Ramos (cell line): Measurements from ENCODE around the gene ATP11A.

Experiments
- in situ Hi-C: fragments of 300-500 bp; cut with MboI; formaldehyde crosslinking; loops from one replicate; pipeline ENCODE4 v1.14.3; 2022; ENCODE audit warnings: low sequenced_read_pairs; ENCODE audit not compliant: unreplicated experiment

ATP11A gene

DNA sequence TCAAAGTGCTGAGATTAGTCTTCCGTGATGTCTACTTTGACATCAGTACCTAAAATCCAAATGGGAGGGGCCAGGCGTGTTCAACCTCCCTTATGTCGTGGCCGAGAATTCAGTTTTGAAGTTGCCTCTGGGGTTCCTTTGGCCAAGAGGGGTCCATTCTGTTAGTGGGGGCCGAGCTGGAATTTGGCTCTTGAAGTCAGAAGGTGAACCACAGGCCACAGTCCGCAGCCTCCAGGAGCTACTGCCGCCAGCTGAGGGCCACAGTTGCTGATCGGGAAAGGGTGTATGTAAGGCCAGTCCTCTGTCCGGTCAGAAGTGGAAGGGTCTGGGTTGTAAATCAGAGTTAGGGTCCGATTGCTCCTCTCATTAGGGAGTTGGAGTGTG lies 31.0 kb downstream of the ATP11A start:
- in situ Hi-C loops = no loop called here

DNA sequence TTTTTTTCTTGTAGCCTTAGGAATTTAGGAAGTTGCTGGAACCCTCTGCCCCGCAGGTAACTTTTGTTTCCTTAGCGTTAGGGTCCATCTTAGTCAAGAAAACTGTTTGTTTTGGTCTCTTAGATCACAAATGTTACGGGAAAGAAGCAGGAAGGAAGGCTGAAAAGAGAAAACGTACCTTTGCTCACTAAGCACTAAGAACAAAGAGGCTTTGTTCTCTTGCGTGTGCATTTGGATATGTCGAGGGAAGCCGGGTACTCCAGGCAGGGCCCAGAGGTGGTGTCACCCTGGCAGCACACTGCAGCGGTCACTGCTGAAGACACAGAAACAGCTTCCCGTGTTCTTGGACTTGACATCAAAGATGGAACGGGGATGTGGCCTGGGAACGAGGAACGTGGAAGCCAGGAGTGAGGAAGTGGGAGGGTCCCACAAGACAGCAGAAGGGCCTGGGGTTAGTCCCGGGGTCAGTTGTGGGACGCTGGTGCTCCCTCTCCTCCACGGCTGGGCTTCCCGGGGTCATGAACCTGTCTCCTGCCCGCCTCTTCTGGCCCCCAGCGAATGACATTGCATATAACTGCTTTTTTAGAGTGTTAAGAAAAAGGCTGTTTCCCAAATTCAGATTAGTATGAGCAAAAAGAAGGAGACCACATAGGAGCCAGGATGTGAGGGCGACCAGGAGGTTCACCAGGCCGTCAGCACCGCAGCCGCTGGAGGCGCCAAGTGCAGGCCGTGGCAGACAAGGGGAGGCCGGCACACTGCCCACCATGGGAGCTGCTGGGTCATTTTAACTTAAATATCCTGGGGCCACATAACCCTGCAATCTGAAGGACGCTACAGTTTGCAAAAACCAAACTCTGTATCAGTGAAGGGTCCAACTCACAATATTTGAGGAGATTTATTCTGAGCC lies 31.6 kb downstream of the ATP11A start:
- in situ Hi-C loops = no loop called here

DNA sequence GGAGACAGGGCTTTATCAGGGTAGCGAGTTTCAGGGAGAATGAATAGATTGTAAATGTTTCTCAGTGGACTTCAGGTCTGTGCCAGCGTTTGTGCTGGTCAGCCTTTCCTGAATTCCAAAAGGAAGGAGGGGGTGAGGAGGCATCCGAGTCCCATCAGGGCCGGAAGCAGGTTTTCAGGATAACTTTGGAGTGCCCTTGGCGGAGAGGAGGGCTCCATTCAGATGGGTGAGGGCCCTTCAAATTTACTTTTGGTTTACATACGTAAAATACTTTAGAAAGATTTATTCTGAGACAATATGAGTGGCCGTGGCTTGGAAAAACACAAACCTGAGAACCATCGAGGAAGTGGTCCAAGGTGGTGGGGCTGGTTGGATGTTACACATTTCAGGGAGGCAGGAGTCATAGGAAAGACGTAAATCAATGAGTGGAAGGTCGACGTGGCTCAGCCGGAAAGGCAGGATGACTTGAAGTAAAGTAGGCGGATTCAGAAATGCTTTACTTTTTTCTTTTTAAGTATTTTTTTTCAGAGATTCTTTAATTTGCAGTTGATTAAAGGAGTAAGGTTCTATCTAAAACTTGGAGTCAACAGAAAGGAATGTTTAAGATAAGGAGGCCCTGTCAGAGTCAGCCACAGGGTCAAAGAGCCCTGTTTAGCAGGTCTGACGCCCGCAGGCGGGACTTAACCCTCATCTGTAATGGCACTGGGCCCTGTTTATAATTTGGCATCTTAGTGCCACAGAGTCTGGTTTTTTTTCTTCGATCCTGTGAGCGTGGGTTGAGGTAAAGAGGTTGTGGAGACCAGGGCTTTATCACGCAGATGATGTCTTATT lies 32.8 kb downstream of the ATP11A start:
- in situ Hi-C loops = no loop called here

DNA sequence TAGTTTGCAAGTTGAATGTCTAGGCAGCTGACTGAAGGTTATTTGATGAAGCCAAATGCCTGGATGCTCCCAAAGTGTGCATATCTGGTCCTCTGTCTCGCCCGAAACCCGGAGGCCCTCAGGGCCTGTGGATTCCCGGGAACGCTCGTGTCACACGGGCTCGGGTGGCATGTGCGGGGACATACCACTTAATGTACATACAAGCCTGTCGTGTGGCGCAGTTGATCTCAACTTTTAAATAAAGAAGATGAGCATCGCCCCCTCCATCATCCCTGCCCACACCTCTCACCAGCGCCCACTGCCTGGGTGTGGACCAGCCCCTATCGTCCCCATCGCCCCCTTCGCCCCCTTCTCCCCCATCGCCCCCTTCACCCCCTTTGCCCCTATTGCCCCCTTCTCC lies 33.9 kb downstream of the ATP11A start:
- in situ Hi-C loops = no loop called here

DNA sequence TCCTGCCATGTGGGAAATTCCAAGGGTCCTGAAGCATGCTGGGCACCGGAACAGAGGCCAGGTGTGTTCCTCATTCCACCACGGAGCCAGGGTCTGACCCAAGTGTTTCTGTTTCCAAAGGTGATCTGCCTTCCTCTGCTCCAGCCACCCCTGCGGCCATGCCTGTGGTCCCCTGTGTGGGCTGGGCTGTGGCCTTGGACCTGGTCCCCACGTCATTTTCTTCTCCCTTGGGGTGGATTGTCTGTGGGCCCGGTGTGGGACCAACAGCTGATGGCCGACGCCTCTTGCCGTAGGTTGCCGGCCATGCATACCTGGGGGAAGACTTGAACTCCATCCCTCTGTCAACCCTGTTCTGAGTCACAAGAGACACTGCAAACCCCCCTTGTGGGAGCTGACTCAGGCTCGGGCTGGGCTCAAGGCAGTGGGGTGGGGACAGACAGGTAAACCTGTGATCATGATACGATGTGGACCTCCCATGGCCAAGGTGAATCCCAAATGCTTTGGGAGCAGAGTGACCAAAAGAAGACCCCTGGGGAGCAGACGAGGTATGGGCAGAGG lies 35.0 kb downstream of the ATP11A start:
- in situ Hi-C loops = no loop called here

DNA sequence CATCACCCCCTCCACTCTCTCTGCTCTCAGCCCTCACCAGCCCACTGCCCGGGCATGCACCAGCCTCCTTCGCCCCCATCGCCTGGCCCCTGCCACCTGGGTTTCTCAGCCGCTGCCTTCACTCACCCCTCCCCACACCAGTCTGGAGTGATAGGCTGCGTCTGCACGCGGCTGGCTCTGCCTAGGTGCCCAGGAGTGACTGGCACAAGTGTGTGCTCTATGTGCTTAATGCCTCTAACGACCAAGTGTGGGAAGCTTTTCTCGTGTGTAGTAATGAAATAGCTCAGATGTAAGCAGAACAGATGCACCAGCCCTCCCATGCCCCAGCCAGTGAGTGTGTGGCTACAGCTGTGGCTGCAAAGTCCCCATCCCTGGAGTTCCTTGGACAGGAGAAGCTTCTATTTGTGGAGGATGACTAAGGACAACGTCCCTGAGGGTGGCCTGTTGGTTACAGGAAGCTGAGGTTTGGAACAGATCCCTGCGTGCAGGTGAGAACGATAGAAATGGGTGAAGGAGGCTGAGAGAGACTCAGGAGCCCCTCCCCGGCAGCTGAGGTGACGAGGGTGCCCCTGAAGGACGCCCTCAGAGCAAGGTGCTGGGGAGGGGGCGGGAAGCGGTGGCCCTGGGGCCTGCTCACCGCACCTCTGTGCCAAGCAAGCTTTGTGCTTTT lies 35.6 kb downstream of the ATP11A start:
- in situ Hi-C loops = no loop called here

DNA sequence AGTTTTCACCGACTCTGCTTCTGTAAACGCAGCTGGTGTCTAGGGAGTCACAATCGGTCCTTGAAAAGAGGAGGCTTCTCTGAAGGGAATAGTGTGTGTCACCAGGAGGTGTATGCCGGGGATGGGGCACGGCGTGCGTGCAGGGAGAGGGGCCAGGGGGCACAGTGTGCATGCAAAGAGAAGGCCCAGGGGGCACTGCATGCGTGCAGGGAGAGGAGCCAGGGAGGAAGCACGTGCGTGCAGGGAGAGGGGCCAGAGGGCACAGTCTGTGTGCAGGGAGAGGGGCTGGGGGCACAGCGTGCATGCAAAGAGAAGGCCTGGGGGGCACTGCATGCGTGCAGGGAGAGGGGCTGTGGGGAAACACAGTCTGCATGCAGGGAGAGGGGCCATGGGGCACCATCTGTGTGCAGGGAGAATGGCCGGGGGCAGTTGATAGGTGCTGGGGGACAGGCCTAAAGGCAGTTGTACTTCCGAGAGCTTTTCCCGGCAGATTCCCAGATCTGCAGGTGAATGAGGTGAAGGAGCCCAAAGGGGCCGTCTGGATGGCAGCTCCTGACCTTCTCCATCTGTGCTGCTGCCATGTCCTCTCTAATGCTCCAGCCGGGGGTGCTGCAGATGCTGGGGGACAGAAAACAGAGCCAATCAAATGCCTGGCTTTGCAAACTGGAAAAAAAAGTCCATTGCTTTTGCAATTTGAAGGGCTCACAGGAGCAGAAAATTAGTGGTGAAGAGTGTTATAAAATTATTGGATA lies 36.4 kb downstream of the ATP11A start:
- in situ Hi-C loops = no loop called here

DNA sequence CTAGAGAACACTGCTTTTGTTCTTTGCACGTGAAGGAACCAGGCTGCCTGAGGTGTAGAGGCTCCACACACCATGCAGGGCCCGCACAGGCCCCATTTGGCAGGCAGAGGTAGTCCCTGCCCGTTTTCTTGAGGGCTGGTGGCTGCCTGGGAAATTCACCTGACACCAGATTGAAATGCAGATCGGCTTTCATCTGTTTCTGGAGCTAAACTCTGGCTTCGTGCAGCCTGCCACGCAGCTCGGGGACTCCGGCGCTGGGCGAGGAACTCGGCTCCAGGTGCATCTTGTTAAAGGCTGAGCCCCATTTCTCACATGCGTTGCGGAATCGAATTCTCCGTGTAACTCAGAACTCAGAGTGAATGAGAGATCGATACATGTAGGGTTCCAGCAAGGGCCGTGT lies 37.7 kb downstream of the ATP11A start:
- in situ Hi-C loops = no loop called here

DNA sequence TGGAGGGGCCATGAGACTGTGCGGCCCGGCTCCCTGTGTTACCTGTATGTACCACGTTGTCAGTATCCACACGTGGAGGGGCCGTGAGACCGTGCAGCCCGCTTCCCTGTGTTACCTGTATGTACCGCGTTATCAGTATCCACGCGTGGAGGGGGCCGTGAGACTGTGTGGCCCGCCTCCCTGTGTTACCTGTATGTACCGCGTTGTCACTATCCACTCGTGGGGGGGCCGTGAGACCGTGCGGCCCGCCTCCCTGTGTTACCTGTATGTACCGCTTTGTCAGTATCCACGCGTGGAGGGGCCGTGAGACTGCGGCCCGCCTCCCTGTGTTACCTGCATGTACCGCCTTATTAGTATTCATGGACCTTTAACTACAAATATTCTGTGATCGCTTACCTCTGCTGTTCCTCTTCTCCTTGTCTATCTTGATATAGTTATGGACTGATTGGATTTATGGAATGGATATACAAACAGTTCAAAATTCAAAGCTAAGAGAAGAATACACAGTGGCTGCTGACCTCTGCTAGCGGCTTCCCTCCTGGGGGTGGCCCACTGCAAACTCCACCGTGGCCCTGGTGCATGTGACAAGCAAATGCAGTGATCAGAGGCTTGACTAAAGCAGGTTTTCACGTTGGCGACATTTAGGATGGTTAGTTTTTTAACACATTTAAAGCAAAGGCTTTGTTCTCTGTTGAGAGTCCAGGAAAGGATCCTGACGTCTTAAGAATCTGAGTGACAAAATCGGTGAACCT lies 38.7 kb downstream of the ATP11A start:
- in situ Hi-C loops = no loop called here

DNA sequence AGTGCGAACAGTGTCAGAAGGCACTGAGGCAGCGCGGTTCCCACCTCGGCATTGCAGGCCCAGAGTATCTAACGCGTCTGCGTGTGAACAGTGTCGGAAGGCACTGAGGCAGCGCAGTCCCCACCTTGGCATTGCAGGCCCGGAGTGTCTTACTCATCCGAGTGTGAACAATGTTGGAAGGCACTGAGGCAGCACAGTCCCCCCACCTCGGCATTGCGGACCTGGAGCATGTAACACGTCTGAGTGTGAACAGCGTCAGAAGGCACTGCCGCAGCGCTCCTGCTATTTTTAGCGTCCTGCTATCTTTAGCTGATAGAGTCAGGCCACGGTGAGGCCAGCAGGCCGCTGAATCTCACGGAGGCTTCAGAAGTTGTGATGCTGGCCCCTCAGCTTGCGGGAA lies 39.6 kb downstream of the ATP11A start:
- in situ Hi-C loops = no loop called here

DNA sequence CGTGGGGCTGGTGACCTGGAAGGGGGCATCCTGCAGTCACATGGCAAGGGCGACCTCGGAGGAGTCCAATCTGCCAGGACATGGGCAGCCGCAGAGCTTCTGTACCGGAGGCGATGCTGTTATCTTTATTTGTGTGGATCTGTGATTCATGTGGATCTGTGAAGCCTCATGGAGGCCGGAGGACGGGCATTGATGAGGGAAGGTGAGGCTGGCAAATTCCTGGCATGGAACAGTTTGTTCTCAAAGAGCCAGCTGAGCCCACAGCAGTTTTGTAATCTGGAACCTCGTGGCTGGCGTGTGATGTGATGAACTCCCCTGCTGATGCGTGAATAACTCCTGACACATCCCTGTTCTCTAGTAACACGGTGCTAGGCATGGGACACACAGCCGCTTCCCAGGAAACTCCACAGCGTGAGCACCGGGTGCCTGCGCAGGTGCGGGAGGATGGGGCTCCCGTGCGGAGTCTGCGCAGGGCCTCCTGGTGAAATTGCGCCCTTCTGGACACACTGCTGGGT lies 40.4 kb downstream of the ATP11A start:
- in situ Hi-C loops = no loop called here

DNA sequence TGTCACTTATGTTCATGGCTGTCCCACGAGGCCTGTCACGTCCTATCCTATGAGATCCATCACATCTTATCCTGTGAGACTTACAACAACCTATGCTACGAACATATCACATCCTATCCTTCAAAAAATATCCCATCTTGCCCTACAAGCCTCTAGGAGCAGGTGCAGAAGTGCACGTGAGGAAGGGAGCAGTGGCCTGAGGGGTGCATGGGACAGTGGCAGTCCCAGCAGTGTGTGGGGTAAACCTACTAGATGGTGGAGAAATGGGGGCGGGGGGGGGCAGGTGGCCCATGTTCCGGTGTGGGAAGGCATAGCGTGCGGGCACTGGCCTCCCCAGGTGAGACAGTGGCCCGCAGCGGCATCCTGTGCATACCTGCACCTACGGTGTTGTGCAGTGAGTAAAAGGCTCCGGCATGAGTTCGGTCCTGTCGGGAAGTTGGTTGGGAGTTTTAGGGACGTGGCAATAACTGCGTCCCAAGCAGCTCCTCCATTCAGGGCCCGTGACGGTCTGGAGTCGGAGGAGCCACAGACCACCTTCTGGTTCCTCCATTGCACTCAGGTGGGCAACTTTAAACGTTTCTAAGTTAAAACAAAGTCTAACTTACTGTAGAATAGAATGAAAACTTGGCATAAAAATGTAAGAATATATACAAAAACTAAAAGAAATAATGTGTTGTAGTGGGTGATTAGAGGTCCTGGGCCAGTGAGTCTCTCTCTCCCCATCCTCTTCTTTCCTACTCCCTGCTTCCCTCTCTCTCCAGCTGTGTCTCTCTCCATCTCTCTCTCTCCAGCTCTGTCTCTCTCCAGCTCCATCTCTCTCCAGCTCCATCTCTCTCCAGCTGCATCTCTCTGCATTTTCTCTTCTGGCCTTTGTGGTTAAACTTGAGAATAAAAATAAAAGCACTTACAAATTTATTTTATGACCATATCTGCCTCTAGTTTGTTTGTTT lies 42.1 kb downstream of the ATP11A start:
- in situ Hi-C loops = no loop called here

DNA sequence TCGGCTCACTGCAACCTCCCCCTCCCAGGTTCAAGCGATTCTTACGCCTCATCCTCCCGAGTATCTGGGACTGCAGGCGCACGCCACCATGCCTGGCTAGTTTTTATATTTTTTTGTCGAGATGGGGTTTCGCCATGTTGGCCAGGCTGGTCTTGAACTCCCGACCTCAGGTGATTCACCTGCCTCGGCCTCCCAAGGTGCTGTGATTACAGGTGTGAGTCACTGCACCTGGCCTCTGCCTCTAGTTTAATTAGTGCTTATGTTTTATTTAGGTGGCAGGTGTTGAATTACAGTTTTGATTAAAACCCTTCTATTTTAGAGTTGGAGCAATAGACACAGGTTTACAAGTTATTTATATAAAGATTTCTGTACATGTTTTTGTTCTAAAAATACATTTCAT lies 42.8 kb downstream of the ATP11A start:
- in situ Hi-C loops = no loop called here

DNA sequence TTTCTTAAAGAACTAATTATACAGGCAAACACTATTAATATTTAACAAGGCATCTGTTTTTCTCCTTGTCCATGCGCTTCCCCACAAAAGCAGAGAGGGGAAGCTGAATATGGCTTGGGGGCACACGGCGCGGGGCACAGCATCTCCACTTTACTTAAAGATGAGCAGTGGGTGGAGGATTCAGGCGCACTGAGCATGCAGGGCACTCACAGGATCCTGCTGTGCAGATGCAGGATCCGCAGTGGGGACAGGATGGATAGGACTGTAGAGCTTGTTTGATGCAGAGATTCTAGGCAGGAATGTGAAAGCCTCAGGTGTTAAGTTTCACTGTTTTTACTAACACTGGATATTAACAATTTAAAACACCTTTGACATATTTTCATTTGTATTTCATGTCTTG lies 43.3 kb downstream of the ATP11A start:
- in situ Hi-C loops = no loop called here

DNA sequence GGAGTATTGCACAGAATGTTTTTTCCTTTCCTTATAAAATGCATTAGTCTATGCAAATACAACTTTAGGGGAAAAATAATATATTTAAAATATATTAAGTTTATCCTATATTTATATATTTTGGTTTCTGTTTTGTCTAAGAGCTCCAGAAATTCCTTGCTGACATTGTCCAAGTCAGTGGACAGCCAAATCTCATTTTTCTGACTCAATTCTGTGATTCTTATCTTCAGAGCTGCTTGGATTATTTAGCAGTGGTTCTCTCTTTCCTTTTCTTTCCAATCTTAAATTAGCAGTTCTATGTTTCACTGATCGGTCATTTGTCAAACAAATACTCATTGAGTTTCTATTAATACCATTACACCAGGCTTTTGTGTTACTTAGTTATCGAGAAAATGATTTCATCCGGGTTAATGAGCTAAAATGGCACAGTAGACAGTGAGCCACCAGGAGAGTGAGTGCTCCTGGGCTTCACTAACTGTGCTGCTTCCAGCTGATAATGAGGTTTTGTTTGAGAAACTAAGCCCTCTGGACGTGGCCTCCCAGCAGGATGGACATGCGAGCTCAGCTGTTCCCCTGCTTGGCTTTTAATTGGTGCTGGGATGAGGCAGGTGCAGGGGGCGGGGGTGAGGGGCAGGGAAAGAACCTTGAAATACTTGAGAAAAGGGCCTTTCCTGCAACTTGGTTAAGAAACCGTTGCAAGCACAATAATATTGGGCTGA lies 44.0 kb downstream of the ATP11A start:
- in situ Hi-C loops = no loop called here

DNA sequence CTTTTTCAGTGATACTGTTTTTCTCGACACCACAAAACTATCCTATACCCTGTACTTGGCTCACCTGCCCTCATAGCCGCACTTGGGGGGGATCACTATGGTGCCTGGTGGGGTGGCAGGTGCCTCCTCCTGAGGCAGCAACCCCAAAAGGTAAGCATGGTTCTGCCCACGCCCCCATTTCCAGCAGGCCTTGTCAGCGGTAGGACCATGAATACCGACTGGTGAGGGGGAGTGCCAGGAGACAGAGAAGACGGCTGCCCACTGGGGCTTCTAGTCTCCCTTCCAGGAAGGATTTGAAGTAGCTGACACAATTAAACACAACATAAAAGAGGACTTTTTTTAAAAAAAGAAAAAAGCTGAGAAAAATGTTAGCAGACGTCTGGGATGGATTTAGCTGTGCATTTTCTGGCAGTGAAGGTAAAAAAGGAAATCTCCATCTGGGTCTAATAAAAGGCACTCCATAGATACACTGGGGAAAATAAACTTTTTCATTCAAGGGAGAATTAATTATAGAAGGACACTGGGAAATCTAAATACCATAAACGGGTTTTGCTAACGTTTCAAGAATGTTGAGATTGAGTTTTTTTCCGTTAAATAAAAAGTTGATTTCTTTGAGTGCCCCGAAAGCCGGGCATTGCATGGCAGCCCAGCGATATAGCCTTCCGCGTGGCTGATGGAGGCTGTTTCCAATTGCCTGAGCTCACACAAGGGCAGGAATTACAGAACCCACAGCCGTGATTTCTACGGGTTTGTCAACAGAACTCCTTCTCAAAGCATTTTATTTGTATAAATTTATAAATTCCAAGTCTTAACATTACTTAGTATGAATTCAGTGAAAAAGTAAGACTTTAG lies 45.1 kb downstream of the ATP11A start:
- in situ Hi-C loops = no loop called here
